Measurements from ENCODE around the gene SDHD. TPM values are rescaled to one million over a fixed set of nuclear protein-coding genes. Genes with fewer than 3 reads are reported as not detected.
"Not testable (repeated sequence)": the region's sequence is repeated elsewhere in the genome, so short reads cannot be mapped to it uniquely, and the experiment has no call there.

The SDHD gene
- 144 and 195 TPM in 2 replicates for total RNA-seq (2014; rRNA removed; shearing (Covaris generic))

GRCh38 chr11:112086422-112087191, at the start of gene SDHD, which contains the start of gene TIMM8B:
TSS of gene SDHD (plus strand) at chr11:112086873. CDS start at chr11:112086908, 35 bp downstream.
TSS of gene TIMM8B (minus strand) at chr11:112086756. CDS start at chr11:112086723, 33 bp downstream.
- DNase-seq (ENCODE audit: low spot score) = peak; percentile 100

GRCh38 chr11:112037527-112037926, 49.1 kb upstream of the SDHD start:
- DNase-seq (ENCODE audit: low spot score) = no peak

GRCh38 chr11:112042161-112042960, 44.3 kb upstream of the SDHD start:
- DNase-seq (ENCODE audit: low spot score) = peak; percentile 51

- DNase-seq (ENCODE audit: low spot score) = no peak
Observed at GRCh38 chr11:112042961-112043304, 43.7 kb upstream of the SDHD start.

- no peak for DNase-seq (ENCODE audit: low spot score)
Observed at GRCh38 chr11:112044961-112045360, 41.7 kb upstream of the SDHD start.

- not testable (repeated sequence) for DNase-seq (ENCODE audit: low spot score)
Observed at GRCh38 chr11:112046647-112047046, 40.0 kb upstream of the SDHD start.

- DNase-seq (ENCODE audit: low spot score) = not testable (repeated sequence)
Observed at GRCh38 chr11:112048256-112048655, 38.4 kb upstream of the SDHD start.

- DNase-seq (ENCODE audit: low spot score) = no peak
Observed at GRCh38 chr11:112049777-112050176, 36.9 kb upstream of the SDHD start.

GRCh38 chr11:112050721-112051120, 36.0 kb upstream of the SDHD start:
- no peak for DNase-seq (ENCODE audit: low spot score)

- DNase-seq (ENCODE audit: low spot score) = no peak
Observed at GRCh38 chr11:112051768-112052167, 34.9 kb upstream of the SDHD start.

- DNase-seq (ENCODE audit: low spot score) = no peak
Observed at GRCh38 chr11:112057170-112057569, 29.5 kb upstream of the SDHD start.

GRCh38 chr11:112058103-112058502, 28.6 kb upstream of the SDHD start:
- no peak for DNase-seq (ENCODE audit: low spot score)

- no peak for DNase-seq (ENCODE audit: low spot score)
Observed at GRCh38 chr11:112062923-112063322, 23.8 kb upstream of the SDHD start.

- DNase-seq (ENCODE audit: low spot score) = peak; percentile 96
Observed at GRCh38 chr11:112073941-112074811, 12.5 kb upstream of the SDHD start, which contains the start of the genes NKAPD1 and PIH1D2. TSS of gene NKAPD1 (plus strand) at chr11:112074299. CDS start at chr11:112075575, 1,276 bp downstream. TSS of gene PIH1D2 (minus strand) at chr11:112074017. CDS start at chr11:112073174, 843 bp downstream.

- DNase-seq (ENCODE audit: low spot score) = no peak
Observed at GRCh38 chr11:112082729-112083128, 3.9 kb upstream of the SDHD start.

GRCh38 chr11:112085822-112086421, 751 bp upstream of the SDHD start:
- DNase-seq (ENCODE audit: low spot score) = peak; percentile 62

GRCh38 chr11:112087212-112087611, 539 bp downstream of the SDHD start:
- no peak for DNase-seq (ENCODE audit: low spot score)

- not testable (repeated sequence) for DNase-seq (ENCODE audit: low spot score)
Observed at GRCh38 chr11:112095302-112095701, 8.6 kb downstream of the SDHD start.

- no peak for DNase-seq (ENCODE audit: low spot score)
Observed at GRCh38 chr11:112096194-112096593, 9.5 kb downstream of the SDHD start.

GRCh38 chr11:112097734-112098528, 11.3 kb downstream of the SDHD start:
- DNase-seq (ENCODE audit: low spot score) = no peak
